ENCODE data around the gene AMMECR1L.
"Not testable (repeated sequence)": the region's sequence is repeated elsewhere in the genome, so short reads cannot be mapped to it uniquely, and the experiment has no call there.

AMMECR1L gene

GRCh38 chr2:127841466-127842178 lies 44.1 kb downstream of the AMMECR1L start:
- DNase-seq (ENCODE audit: low read depth), result no peak

- DNase-seq (ENCODE audit: low read depth), result no peak
Observed at GRCh38 chr2:127840893-127841292, 44.9 kb downstream of the AMMECR1L start.

- DNase-seq (ENCODE audit: low read depth), result no peak
Observed at GRCh38 chr2:127834951-127835350, 50.8 kb downstream of the AMMECR1L start.

- peak; percentile 38 for DNase-seq (ENCODE audit: low read depth)
Observed at GRCh38 chr2:127829845-127830246, 55.9 kb downstream of the AMMECR1L start.

GRCh38 chr2:127826708-127827107 lies 59.0 kb downstream of the AMMECR1L start:
- not testable (repeated sequence) for DNase-seq (ENCODE audit: low read depth)

- no peak for DNase-seq (ENCODE audit: low read depth)
Observed at GRCh38 chr2:127826047-127826446, 59.7 kb downstream of the AMMECR1L start.

- no peak for DNase-seq (ENCODE audit: low read depth)
Observed at GRCh38 chr2:127820080-127820668, 65.6 kb downstream of the AMMECR1L start.

GRCh38 chr2:127818794-127819425 lies 66.8 kb downstream of the AMMECR1L start:
- DNase-seq (ENCODE audit: low read depth), result no peak

GRCh38 chr2:127818241-127818640 lies 67.5 kb downstream of the AMMECR1L start:
- no peak for DNase-seq (ENCODE audit: low read depth)

GRCh38 chr2:127814677-127815076 lies 71.1 kb downstream of the AMMECR1L start:
- DNase-seq (ENCODE audit: low read depth), result no peak

- not testable (repeated sequence) for DNase-seq (ENCODE audit: low read depth)
Observed at GRCh38 chr2:127812441-127812840, 73.3 kb downstream of the AMMECR1L start.

Measured in activated T-helper 9 cell treated with anti-CD3 and anti-CD28 coated beads, Interleukin-2, amount 50 U/mL, for 16 hours (primary cell).